ENCODE results near the gene NHLRC4.

Gene NHLRC4

GRCh38 chr16:565419-566330 lies 1.1 kb upstream of the NHLRC4 start:
- no peaks in the 10 kb centered on the region for H3K36me3 ChIP-seq (ENCODE audit: insufficient read depth, low read length)
- no peak overlapping the region for H3K9ac ChIP-seq (ENCODE audit: insufficient read length)
- H3K9me3 ChIP-seq (ENCODE audit: low read depth, low read length) = no peaks in the 10 kb centered on the region
- DNase-seq (ENCODE audit: low read depth, low spot score) = no peak
- H3K27ac ChIP-seq = no peak overlapping the region
- TF ChIP-seq EZH2 (IDR thresholded peaks at IDR 0.05) (no peak), POLR2AphosphoS5 (IDR thresholded peaks at IDR 0.05; ENCODE audit: borderline replicate concordance, low read depth, low read length) (no peak), FOXP2 (optimal IDR thresholded peaks at IDR 0.05; ENCODE audit: control extremely low read depth, extremely low read length, insufficient read depth) (no peak)
- H3K4me3 ChIP-seq = no peak overlapping the region

- TF ChIP-seq FOXP2 (optimal IDR thresholded peaks at IDR 0.05; ENCODE audit: control extremely low read depth, extremely low read length, insufficient read depth) = no peak
- TF ChIP-seq EZH2 (IDR thresholded peaks at IDR 0.05) = no peak
- TF ChIP-seq POLR2AphosphoS5 (IDR thresholded peaks at IDR 0.05; ENCODE audit: borderline replicate concordance, low read depth, low read length) = no peak
- Histone ChIP-seq H3K27ac (no peak overlapping the region), H3K9me3 (ENCODE audit: low read depth, low read length) (no peaks in the 10 kb centered on the region), H3K36me3 (ENCODE audit: insufficient read depth, low read length) (no peaks in the 10 kb centered on the region), H3K4me3 (no peak overlapping the region), H3K9ac (ENCODE audit: insufficient read length) (no peak overlapping the region)
- DNase-seq (ENCODE audit: low read depth, low spot score) = no peak
These were observed 810 bp downstream of the NHLRC4 start for GRCh38 chr16:567373-568256.

- peak overlapping the region; percentile 85 for H3K9ac ChIP-seq (ENCODE audit: insufficient read length)
- H3K9me3 ChIP-seq (ENCODE audit: low read depth, low read length) = no peaks in the 10 kb centered on the region
- H3K27ac ChIP-seq = 0 out of 2 replicates have a peak overlapping the region, but pooled peaks have one; percentile 31
- no peak for TF ChIP-seq EZH2 (IDR thresholded peaks at IDR 0.05)
- TF ChIP-seq FOXP2 (optimal IDR thresholded peaks at IDR 0.05; ENCODE audit: control extremely low read depth, extremely low read length, insufficient read depth) = no peak
- no peaks in the 10 kb centered on the region for H3K36me3 ChIP-seq (ENCODE audit: insufficient read depth, low read length)
- peak overlapping the region; percentile 93 for H3K4me3 ChIP-seq
- DNase-seq (ENCODE audit: low read depth, low spot score) = no peak
These were observed 1.8 kb downstream of the NHLRC4 start for GRCh38 chr16:568401-569258.

- TF ChIP-seq EZH2 (IDR thresholded peaks at IDR 0.05) = no peak
- TF ChIP-seq POLR2AphosphoS5 (IDR thresholded peaks at IDR 0.05; ENCODE audit: borderline replicate concordance, low read depth, low read length) = peak; percentile 63; the same call in 1 of the 2 replicates
- H3K27ac ChIP-seq = peak within 1 kb of the TSS; percentile 79
- DNase-seq (ENCODE audit: low read depth, low spot score) = no peak
- no peaks in the 10 kb centered on the region for H3K9me3 ChIP-seq (ENCODE audit: low read depth, low read length)
- H3K4me3 ChIP-seq = peak within 1 kb of the TSS; percentile 93
- H3K36me3 ChIP-seq (ENCODE audit: insufficient read depth, low read length) = no peaks in the 10 kb centered on the region; the same call in 1 of the 2 replicates
- peak within 1 kb of the TSS; percentile 89 for H3K9ac ChIP-seq (ENCODE audit: insufficient read length)
These were observed 2.8 kb downstream of the NHLRC4 start, which contains the start of gene PIGQ for GRCh38 chr16:569445-570254. TSS of gene PIGQ (plus strand) at chr16:569968. CDS start at chr16:574075, 4,107 bp downstream.

- H3K36me3 ChIP-seq (ENCODE audit: insufficient read depth, low read length) = no peaks in the 10 kb centered on the region; the same call in 1 of the 2 replicates
- H3K27ac ChIP-seq = no peak overlapping the region
- no peak overlapping the region for H3K4me3 ChIP-seq
- no peak overlapping the region for H3K9ac ChIP-seq (ENCODE audit: insufficient read length)
- H3K9me3 ChIP-seq (ENCODE audit: low read depth, low read length) = no peaks in the 10 kb centered on the region
- no peak for DNase-seq (ENCODE audit: low read depth, low spot score)
- TF ChIP-seq POLR2AphosphoS5 (IDR thresholded peaks at IDR 0.05; ENCODE audit: borderline replicate concordance, low read depth, low read length) (no peak), FOXP2 (optimal IDR thresholded peaks at IDR 0.05; ENCODE audit: control extremely low read depth, extremely low read length, insufficient read depth) (no peak), EZH2 (IDR thresholded peaks at IDR 0.05) (no peak)
These were observed 6.3 kb downstream of the NHLRC4 start for GRCh38 chr16:572865-573650.

- H3K36me3 ChIP-seq (ENCODE audit: insufficient read depth, low read length) = no peaks in the 10 kb centered on the region; the same call in 1 of the 2 replicates
- no peak overlapping the region for H3K9ac ChIP-seq (ENCODE audit: insufficient read length)
- H3K9me3 ChIP-seq (ENCODE audit: low read depth, low read length) = no peaks in the 10 kb centered on the region
These were observed 7.4 kb downstream of the NHLRC4 start for GRCh38 chr16:574021-574760.

More at GRCh38 chr16:574021-574760, 7.4 kb downstream of the NHLRC4 start:
- Histone ChIP-seq H3K4me3 (no peak overlapping the region), H3K27ac (no peak overlapping the region)
- no peak for TF ChIP-seq FOXP2 (optimal IDR thresholded peaks at IDR 0.05; ENCODE audit: control extremely low read depth, extremely low read length, insufficient read depth)
- no peak for TF ChIP-seq EZH2 (IDR thresholded peaks at IDR 0.05)
- no peak for TF ChIP-seq POLR2AphosphoS5 (IDR thresholded peaks at IDR 0.05; ENCODE audit: borderline replicate concordance, low read depth, low read length)
- no peak for DNase-seq (ENCODE audit: low read depth, low spot score)

All from SK-N-MC (cell line).